Cardiac fibroblast (primary cell): ENCODE measurements around the gene VPS26C.
"Not testable (repeated sequence)": the region's sequence is repeated elsewhere in the genome, so short reads cannot be mapped to it uniquely, and the experiment has no call there.

Experiments used
- DNase-seq, 2 donors: peaks; one replicate each; pipeline versions ENCODE4 v3.0.0 to v3.0.0-alpha.2; 2010; ENCODE audit warnings: low read depth in 2 of 2
- H3K4me3 ChIP-seq, 2 donors: replicated peaks in 1 of 2; 1 replicate in 1 of 2; 2 replicates in 1 of 2; pipeline ENCODE4 v1.5.1; 2011; ENCODE audit warnings: low read depth in 2 of 2, low read length in 2 of 2, mild to moderate bottlenecking in 2 of 2, moderate library complexity in 1 of 2
- CTCF ChIP-seq: IDR thresholded peaks from one replicate; pipeline ENCODE4 v1.5.1; 2011; ENCODE audit warnings: low read depth, mild to moderate bottlenecking, low read length, inconsistent platforms

Gene VPS26C

GRCh38 chr21:37281993-37282392, 14.9 kb upstream of the VPS26C start:
- TF ChIP-seq CTCF = no peak
- DNase-seq = no peak
- no peak overlapping the region for H3K4me3 ChIP-seq

- TF ChIP-seq CTCF = no peak
- DNase-seq = no peak
- no peak overlapping the region for H3K4me3 ChIP-seq
Measured at GRCh38 chr21:37281579-37281978, 14.4 kb upstream of the VPS26C start.

GRCh38 chr21:37279271-37279670, 12.1 kb upstream of the VPS26C start:
- not testable (repeated sequence) for DNase-seq, H3K4me3 ChIP-seq

- no peak for TF ChIP-seq CTCF
- DNase-seq = no peak
- H3K4me3 ChIP-seq = no peak overlapping the region
Measured at GRCh38 chr21:37278199-37278598, 11.1 kb upstream of the VPS26C start.

- no peak overlapping the region for H3K4me3 ChIP-seq
- TF ChIP-seq CTCF = no peak
- no peak for DNase-seq
Measured at GRCh38 chr21:37276377-37276776, 9.2 kb upstream of the VPS26C start.

- TF ChIP-seq CTCF = no peak
- no peak overlapping the region for H3K4me3 ChIP-seq
- no peak for DNase-seq
Measured at GRCh38 chr21:37273911-37274690, 7.0 kb upstream of the VPS26C start.

GRCh38 chr21:37273440-37273839, 6.3 kb upstream of the VPS26C start:
- TF ChIP-seq CTCF = no peak
- H3K4me3 ChIP-seq = no peak overlapping the region
- no peak for DNase-seq
